ENCODE results near the gene NPY4R2.
"Not testable (repeated sequence)": the region's sequence is repeated elsewhere in the genome, so short reads cannot be mapped to it uniquely, and the experiment has no call there.

Gene NPY4R2

GRCh38 chr10:47960699-47961098 is 42.2 kb downstream of the NPY4R2 start:
- H4K20me1 ChIP-seq (ENCODE audit: control insufficient read depth, insufficient read depth, low read depth, low read length); H3K9me3 ChIP-seq (ENCODE audit: control insufficient read depth, insufficient read depth, low read length); H3K79me2 ChIP-seq (ENCODE audit: control insufficient read depth, low read length); H3K36me3 ChIP-seq (ENCODE audit: control insufficient read depth, low read length); H3K4me3 ChIP-seq (ENCODE audit: low read length); H3K27ac ChIP-seq (ENCODE audit: low read depth, low read length); H3K27me3 ChIP-seq (ENCODE audit: control insufficient read depth, low read length); H3F3A ChIP-seq (ENCODE audit: control insufficient read depth, insufficient read depth); H3K9me2 ChIP-seq (replicated peaks; ENCODE audit: control insufficient read depth, low read length); H3K4me1 ChIP-seq (ENCODE audit: control insufficient read depth, low read length); H3K4me2 ChIP-seq (ENCODE audit: low read length): not testable (repeated sequence)

- H3K27ac ChIP-seq (ENCODE audit: low read depth, low read length); H3K9me2 ChIP-seq (replicated peaks; ENCODE audit: control insufficient read depth, low read length); H3K79me2 ChIP-seq (ENCODE audit: control insufficient read depth, low read length); H3K9me3 ChIP-seq (ENCODE audit: control insufficient read depth, insufficient read depth, low read length); H3K27me3 ChIP-seq (ENCODE audit: control insufficient read depth, low read length); H3F3A ChIP-seq (ENCODE audit: control insufficient read depth, insufficient read depth); H3K36me3 ChIP-seq (ENCODE audit: control insufficient read depth, low read length); H4K20me1 ChIP-seq (ENCODE audit: control insufficient read depth, insufficient read depth, low read depth, low read length); H3K4me3 ChIP-seq (ENCODE audit: low read length); H3K4me1 ChIP-seq (ENCODE audit: control insufficient read depth, low read length); H3K4me2 ChIP-seq (ENCODE audit: low read length): not testable (repeated sequence)
These were observed 44.3 kb downstream of the NPY4R2 start for GRCh38 chr10:47962785-47963184.

DNA sequence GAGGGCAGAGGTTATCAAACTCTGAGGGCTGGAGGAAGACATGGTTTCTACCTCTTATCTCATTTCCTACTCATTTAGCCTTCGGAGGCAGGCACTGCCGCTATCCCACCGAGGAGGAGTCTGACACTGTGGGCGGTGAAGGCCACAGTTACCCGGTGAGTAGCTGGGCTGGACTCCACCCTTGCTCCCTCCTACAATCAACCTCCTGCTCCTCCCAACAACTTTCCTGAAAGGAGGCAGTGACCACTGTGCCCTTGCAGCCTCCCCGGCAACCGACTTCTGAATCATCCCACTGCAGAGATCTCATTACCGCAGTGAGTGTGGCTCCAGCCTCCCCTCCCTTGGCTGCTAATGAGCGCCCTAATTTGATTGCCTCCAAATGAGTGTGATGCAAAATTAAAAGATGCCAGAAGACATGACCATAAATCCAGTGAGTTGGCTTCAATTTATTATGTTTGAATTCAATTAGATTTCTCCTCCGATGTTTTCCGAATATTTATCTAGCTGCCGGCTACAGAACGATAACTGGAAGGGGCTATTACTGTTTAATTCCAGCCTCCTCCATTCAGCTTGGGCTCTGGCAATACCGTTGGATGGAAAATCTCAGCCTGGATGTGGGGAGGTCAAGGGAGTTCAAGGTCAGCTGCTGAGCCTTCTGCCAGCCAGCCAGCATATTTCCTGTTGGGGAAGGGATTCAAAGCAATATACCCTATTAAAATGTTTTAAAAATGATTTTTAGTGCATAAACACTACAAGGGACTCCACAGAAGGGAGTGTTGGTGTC is 46.0 kb downstream of the NPY4R2 start:
- not testable (repeated sequence) for H3K36me3 ChIP-seq (ENCODE audit: control insufficient read depth, low read length); H3K4me1 ChIP-seq (ENCODE audit: control insufficient read depth, low read length); H3F3A ChIP-seq (ENCODE audit: control insufficient read depth, insufficient read depth); H3K4me3 ChIP-seq (ENCODE audit: low read length); H3K9me2 ChIP-seq (replicated peaks; ENCODE audit: control insufficient read depth, low read length); H3K27me3 ChIP-seq (ENCODE audit: control insufficient read depth, low read length); H4K20me1 ChIP-seq (ENCODE audit: control insufficient read depth, insufficient read depth, low read depth, low read length); H3K4me2 ChIP-seq (ENCODE audit: low read length); H3K9me3 ChIP-seq (ENCODE audit: control insufficient read depth, insufficient read depth, low read length); H3K27ac ChIP-seq (ENCODE audit: low read depth, low read length); H3K79me2 ChIP-seq (ENCODE audit: control insufficient read depth, low read length)

- not testable (repeated sequence) for H3K4me1 ChIP-seq (ENCODE audit: control insufficient read depth, low read length)
These were observed 50.5 kb downstream of the NPY4R2 start for GRCh38 chr10:47968988-47969387.

DNA sequence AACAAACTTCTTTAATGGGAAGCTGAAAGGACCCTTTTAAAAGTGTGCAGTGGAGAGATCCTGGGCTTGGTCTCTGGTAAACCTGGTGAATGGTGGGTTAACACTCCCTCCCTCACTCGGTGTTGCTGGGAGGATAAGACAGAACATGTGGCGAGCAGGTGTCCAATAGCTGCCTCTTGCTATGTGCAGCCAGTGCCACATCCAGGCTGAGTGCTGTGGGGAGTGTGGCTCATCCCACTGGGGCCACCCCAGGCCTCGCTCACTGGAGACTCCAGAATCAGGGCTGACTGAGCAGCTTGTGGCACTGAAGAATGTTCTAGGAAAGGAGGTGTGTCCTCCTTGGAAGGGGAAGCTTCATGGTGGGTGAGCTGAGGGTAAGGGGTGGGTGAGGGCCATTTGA is 51.6 kb downstream of the NPY4R2 start:
- H3K4me2 ChIP-seq (ENCODE audit: low read length); H3K79me2 ChIP-seq (ENCODE audit: control insufficient read depth, low read length); H3K36me3 ChIP-seq (ENCODE audit: control insufficient read depth, low read length); H3K27ac ChIP-seq (ENCODE audit: low read depth, low read length); H3K9me2 ChIP-seq (replicated peaks; ENCODE audit: control insufficient read depth, low read length); H3K4me1 ChIP-seq (ENCODE audit: control insufficient read depth, low read length); H3F3A ChIP-seq (ENCODE audit: control insufficient read depth, insufficient read depth); H3K4me3 ChIP-seq (ENCODE audit: low read length); H3K27me3 ChIP-seq (ENCODE audit: control insufficient read depth, low read length); H3K9me3 ChIP-seq (ENCODE audit: control insufficient read depth, insufficient read depth, low read length); H4K20me1 ChIP-seq (ENCODE audit: control insufficient read depth, insufficient read depth, low read depth, low read length): not testable (repeated sequence)

More at GRCh38 chr10:47968988-47969387, 50.5 kb downstream of the NPY4R2 start:
- not testable (repeated sequence) for H3K9me3 ChIP-seq (ENCODE audit: control insufficient read depth, insufficient read depth, low read length); H3F3A ChIP-seq (ENCODE audit: control insufficient read depth, insufficient read depth); H3K79me2 ChIP-seq (ENCODE audit: control insufficient read depth, low read length); H3K27ac ChIP-seq (ENCODE audit: low read depth, low read length); H3K27me3 ChIP-seq (ENCODE audit: control insufficient read depth, low read length); H3K4me2 ChIP-seq (ENCODE audit: low read length); H4K20me1 ChIP-seq (ENCODE audit: control insufficient read depth, insufficient read depth, low read depth, low read length); H3K4me3 ChIP-seq (ENCODE audit: low read length); H3K36me3 ChIP-seq (ENCODE audit: control insufficient read depth, low read length); H3K9me2 ChIP-seq (replicated peaks; ENCODE audit: control insufficient read depth, low read length)

GRCh38 chr10:47971598-47971997 is 53.1 kb downstream of the NPY4R2 start:
- H3F3A ChIP-seq (ENCODE audit: control insufficient read depth, insufficient read depth); H3K4me3 ChIP-seq (ENCODE audit: low read length); H3K9me2 ChIP-seq (replicated peaks; ENCODE audit: control insufficient read depth, low read length); H3K79me2 ChIP-seq (ENCODE audit: control insufficient read depth, low read length); H3K27me3 ChIP-seq (ENCODE audit: control insufficient read depth, low read length); H3K36me3 ChIP-seq (ENCODE audit: control insufficient read depth, low read length); H3K27ac ChIP-seq (ENCODE audit: low read depth, low read length); H3K4me2 ChIP-seq (ENCODE audit: low read length); H3K9me3 ChIP-seq (ENCODE audit: control insufficient read depth, insufficient read depth, low read length); H3K4me1 ChIP-seq (ENCODE audit: control insufficient read depth, low read length); H4K20me1 ChIP-seq (ENCODE audit: control insufficient read depth, insufficient read depth, low read depth, low read length): not testable (repeated sequence)

DNA sequence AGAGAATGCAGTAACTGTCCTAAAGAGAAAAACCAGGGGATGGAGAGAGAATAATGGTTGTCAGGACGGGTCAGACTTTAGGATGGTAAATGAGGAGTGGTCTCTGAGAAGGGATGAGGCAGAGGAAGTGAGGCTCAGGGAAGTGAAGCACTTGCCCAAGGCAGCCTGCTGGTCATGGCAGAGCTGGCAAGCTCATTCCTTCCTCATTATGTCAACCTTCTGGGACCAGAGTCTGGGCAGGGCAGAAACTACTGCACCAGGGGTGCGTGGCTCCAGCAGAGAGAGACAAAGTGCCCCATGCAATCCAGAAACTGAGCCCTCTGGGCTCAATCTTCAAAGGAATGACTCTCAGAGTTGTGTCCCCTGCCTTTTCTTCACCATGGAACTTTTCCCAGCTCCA is 53.6 kb downstream of the NPY4R2 start:
- H3K4me2 ChIP-seq (ENCODE audit: low read length); H3K27ac ChIP-seq (ENCODE audit: low read depth, low read length); H3K36me3 ChIP-seq (ENCODE audit: control insufficient read depth, low read length); H3K79me2 ChIP-seq (ENCODE audit: control insufficient read depth, low read length); H3F3A ChIP-seq (ENCODE audit: control insufficient read depth, insufficient read depth); H3K4me1 ChIP-seq (ENCODE audit: control insufficient read depth, low read length); H3K9me3 ChIP-seq (ENCODE audit: control insufficient read depth, insufficient read depth, low read length); H4K20me1 ChIP-seq (ENCODE audit: control insufficient read depth, insufficient read depth, low read depth, low read length); H3K9me2 ChIP-seq (replicated peaks; ENCODE audit: control insufficient read depth, low read length); H3K27me3 ChIP-seq (ENCODE audit: control insufficient read depth, low read length); H3K4me3 ChIP-seq (ENCODE audit: low read length): not testable (repeated sequence)

Data from DOHH2 (cell line).